ENCODE measurements around the gene PLCD4. TPM values are rescaled to one million over a fixed set of nuclear protein-coding genes. Genes with fewer than 3 reads are reported as not detected.

The PLCD4 gene
- total and polyA plus RNA-seq, 10 of the 15 experiments (the other 5 are each of a cell fraction or from before 2014, with no cell fraction given) = under 0.01 to 1.5 (median 0.23) TPM; not detected in 2

DNA sequence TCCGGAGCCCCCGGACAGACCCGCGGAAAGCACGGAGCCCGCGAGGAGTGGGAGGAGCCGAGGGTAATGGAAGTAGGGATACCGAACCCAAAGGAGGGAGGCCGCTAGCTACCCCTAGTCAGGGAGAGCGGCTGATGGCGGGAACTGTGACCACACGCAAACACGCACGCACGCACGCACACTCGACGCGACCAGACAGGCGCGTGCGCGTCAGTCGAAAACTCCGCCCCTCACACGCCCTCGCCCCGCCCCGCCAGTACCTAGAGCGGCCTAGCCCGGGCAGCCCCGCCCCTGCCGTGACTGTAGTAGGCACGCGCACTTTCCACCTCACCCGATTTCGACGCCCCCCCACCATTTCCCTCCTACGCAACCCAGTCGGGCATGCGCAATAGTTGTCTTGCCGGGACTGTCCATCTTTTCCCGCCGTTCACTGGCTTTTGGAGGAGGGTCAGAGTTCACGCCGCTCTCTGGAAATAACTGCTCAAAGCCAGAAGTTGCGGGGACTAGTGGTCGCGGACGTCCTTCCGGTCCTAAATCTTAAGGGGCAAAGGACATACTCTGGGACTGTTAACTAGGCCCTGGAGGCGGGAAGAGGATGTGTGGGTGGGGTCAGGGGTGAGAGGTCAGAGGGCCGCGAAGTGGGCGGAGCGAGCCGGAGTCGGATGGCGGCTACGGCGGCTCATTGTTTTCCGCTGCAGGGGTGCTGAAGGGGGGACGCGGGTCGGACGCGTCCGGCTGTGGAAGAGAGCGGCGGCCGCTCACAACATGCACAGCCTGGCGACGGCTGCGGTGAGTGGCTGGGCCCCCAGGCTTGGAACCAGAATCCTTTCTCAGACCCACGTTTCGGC, 39.3 kb upstream of the PLCD4 start, which contains the start of the genes CNOT9 and USP37 (continued):
- TF ChIP-seq, protein P1, sequence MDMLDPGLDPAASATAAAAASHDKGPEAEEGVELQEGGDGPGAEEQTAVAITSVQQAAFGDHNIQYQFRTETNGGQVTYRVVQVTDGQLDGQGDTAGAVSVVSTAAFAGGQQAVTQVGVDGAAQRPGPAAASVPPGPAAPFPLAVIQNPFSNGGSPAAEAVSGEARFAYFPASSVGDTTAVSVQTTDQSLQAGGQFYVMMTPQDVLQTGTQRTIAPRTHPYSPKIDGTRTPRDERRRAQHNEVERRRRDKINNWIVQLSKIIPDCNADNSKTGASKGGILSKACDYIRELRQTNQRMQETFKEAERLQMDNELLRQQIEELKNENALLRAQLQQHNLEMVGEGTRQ (IDR thresholded peaks at IDR 0.05; ENCODE audit: borderline replicate concordance, low read depth, low read length) = no peak
- TF ChIP-seq POLR2AphosphoS2 (IDR thresholded peaks at IDR 0.05; ENCODE audit: low read depth, low read length) = peak; percentile 30; the same call in 1 of the 2 replicates
- TF ChIP-seq HDAC2 (IDR thresholded peaks at IDR 0.05) = no peak
- TF ChIP-seq, protein P2, sequence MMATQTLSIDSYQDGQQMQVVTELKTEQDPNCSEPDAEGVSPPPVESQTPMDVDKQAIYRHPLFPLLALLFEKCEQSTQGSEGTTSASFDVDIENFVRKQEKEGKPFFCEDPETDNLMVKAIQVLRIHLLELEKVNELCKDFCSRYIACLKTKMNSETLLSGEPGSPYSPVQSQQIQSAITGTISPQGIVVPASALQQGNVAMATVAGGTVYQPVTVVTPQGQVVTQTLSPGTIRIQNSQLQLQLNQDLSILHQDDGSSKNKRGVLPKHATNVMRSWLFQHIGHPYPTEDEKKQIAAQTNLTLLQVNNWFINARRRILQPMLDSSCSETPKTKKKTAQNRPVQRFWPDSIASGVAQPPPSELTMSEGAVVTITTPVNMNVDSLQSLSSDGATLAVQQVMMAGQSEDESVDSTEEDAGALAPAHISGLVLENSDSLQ (IDR thresholded peaks at IDR 0.05) = peak; percentile 87
- peak; percentile 69 for TF ChIP-seq TAF1 (IDR thresholded peaks at IDR 0.05; ENCODE audit: borderline replicate concordance, low read depth, low read length)
- TF ChIP-seq IKZF2 (IDR thresholded peaks at IDR 0.05) = peak; percentile 64 to 71; a peak in 3 of 4 replicates
- TF ChIP-seq CREM (IDR thresholded peaks at IDR 0.05; ENCODE audit: low read depth) = peak; percentile 73

DNA sequence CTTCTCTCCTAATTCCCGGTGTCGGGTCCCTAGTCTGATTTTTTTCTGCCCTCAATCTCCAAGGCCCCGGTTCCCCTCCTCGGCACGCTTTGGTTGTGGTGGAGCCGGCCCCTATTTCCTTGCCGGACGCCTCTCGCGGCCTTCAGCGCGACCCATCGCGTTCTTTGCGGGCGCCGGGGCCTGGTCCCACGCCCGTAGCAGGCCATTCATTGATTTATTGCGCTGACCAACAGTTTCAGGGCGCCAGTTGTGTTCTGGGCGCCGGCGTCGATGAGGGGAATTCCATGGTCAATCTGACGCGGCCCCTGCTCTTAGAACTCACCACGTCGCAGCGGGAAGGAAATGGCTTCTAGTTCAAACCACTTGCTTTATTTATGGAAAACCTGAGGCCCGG, 38.7 kb upstream of the PLCD4 start:
- Histone ChIP-seq H4K20me1 (ENCODE audit: control insufficient read depth, insufficient read depth) (no peaks in the 10 kb centered on the region), H3K4me1 (ENCODE audit: control insufficient read depth, insufficient read depth, low read length) (peaks cover 8% of the 10 kb centered on the region; the same call in 1 of the 2 replicates), H3K4me3 (peak overlapping the region; percentile 94), H3K4me2 (ENCODE audit: control insufficient read depth, insufficient read depth) (peak overlapping the region; percentile 96), H3K27ac (ENCODE audit: control insufficient read depth, insufficient read depth) (peak overlapping the region; percentile 98), H3K36me3 (ENCODE audit: control insufficient read depth in 2 of 2, insufficient read depth in 2 of 2, low read length in 1 of 2) (peaks cover 0 to 10% of the 10 kb centered on the region in 2 experiments; a peak in 2 of 4 replicates), H3K27me3 (replicated peaks in 1 of 2; ENCODE audit: control insufficient read depth in 2 of 2, insufficient read depth in 2 of 2, low read length in 1 of 2) (no peaks in the 10 kb centered on the region), H3K9me3 (replicated peaks; ENCODE audit: control insufficient read depth, insufficient read depth, low read length) (no peaks in the 10 kb centered on the region), H3K79me2 (ENCODE audit: control insufficient read depth, insufficient read depth, low read length) (peaks cover 96% of the 10 kb centered on the region), H2AFZ (ENCODE audit: control insufficient read depth, low read depth, low read length) (peak overlapping the region; percentile 98; the same call in 1 of the 2 replicates), H3K9ac (ENCODE audit: control insufficient read depth, insufficient read depth, low read length) (peak overlapping the region; percentile 83)
- DNase-seq (ENCODE audit: low read depth, low spot score) (no peak), FAIRE-seq (peak; percentile 62), ATAC-seq (peak; percentile 72)
- in situ Hi-C loops (cut with MboI) (no loop called here), intact Hi-C loops (cut with micrococcal nuclease; ENCODE audit: unreplicated experiment) (loop anchor here (2.0 to 5.0 kb wide), 3 partner anchors 52 to 297 kb away; partner anchors contain the start of genes AAMP, CTDSP1 and PNKD)
- BruUV-seq (replicated peaks) = no TSS peak
- RAD21 ChIA-PET (ENCODE audit: unreplicated experiment) = no interaction called here
- CTCF ChIA-PET = interaction anchor here (1.1 kb wide), 2 partner anchors 79 to 329 kb away, joined by 3 read pairs; no protein-coding TSS in a partner anchor
- SMC1A ChIA-PET (ENCODE audit: uncharacterized antibody, unreplicated experiment) = no interaction called here
- 1% methylated on average over 31 of the region's 31 CpGs for WGBS (ENCODE audit: insufficient coverage, insufficient replicate concordance, low lambda C conversion rate, missing lambda C conversion rate)
- POLR2A ChIA-PET = interaction anchor here (0.7 to 1.8 kb wide), 2 partner anchors 9 to 52 kb away, joined by 3 to 6 read pairs; no protein-coding TSS in a partner anchor
- TF ChIP-seq, protein P3, sequence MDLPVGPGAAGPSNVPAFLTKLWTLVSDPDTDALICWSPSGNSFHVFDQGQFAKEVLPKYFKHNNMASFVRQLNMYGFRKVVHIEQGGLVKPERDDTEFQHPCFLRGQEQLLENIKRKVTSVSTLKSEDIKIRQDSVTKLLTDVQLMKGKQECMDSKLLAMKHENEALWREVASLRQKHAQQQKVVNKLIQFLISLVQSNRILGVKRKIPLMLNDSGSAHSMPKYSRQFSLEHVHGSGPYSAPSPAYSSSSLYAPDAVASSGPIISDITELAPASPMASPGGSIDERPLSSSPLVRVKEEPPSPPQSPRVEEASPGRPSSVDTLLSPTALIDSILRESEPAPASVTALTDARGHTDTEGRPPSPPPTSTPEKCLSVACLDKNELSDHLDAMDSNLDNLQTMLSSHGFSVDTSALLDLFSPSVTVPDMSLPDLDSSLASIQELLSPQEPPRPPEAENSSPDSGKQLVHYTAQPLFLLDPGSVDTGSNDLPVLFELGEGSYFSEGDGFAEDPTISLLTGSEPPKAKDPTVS (IDR thresholded peaks at IDR 0.05; ENCODE audit: low read depth, low read length) = no peak
- TF ChIP-seq HCFC1 (IDR thresholded peaks at IDR 0.05; ENCODE audit: low read length) = no peak
- no peak for TF ChIP-seq CBFB (IDR thresholded peaks at IDR 0.05; ENCODE audit: low read depth)
- TF ChIP-seq HDAC6 (IDR thresholded peaks at IDR 0.05; ENCODE audit: unreplicated experiment) = no peak
- TF ChIP-seq SIN3A (IDR thresholded peaks at IDR 0.05; ENCODE audit: low read depth, low read length) = no peak
- TF ChIP-seq RFX5 (IDR thresholded peaks at IDR 0.05; ENCODE audit: low read depth, low read length) = no peak
- TF ChIP-seq MEF2B (IDR thresholded peaks at IDR 0.05; ENCODE audit: partially characterized antibody, poor library complexity, severe bottlenecking) = no peak
- TF ChIP-seq CHD4 (IDR thresholded peaks at IDR 0.05) = no peak
- TF ChIP-seq POLR2AphosphoS5 (IDR thresholded peaks at IDR 0.05; ENCODE audit: low read length) = 0 out of 2 replicates have a peak, but pooled peaks have one; percentile 30
- no peak for TF ChIP-seq PAX5 (IDR thresholded peaks at IDR 0.05; ENCODE audit: borderline replicate concordance, low read depth, low read length)
- TF ChIP-seq SUPT20H (IDR thresholded peaks at IDR 0.05; ENCODE audit: borderline replicate concordance, control insufficient read depth, low read depth, low read length) = no peak
- TF ChIP-seq BACH1 (IDR thresholded peaks at IDR 0.05; ENCODE audit: borderline replicate concordance) = no peak; the same call in 1 of the 2 replicates
- 0 out of 4 replicates have a peak, but pooled peaks of 1 of the 2 experiments have one; percentile 4 for TF ChIP-seq IKZF2 (IDR thresholded peaks at IDR 0.05)

Measured in GM12878 (cell line).